AG09309 (cell line): ENCODE measurements around the gene RAPGEF2.
A peak's percentile ranks its signal among the peaks of the same experiment; 100 is the strongest.

Experiments
- DNase-seq: peaks from one replicate; pipeline ENCODE4 v3.0.0-alpha.2; 2010; ENCODE audit warnings: low read depth
- H3K4me3 ChIP-seq: 2 replicates; pipeline ENCODE4 v1.5.1; 2011; ENCODE audit warnings: mild to moderate bottlenecking, low read depth, low read length, moderate library complexity; ENCODE audit not compliant: control insufficient read depth
- CTCF ChIP-seq: IDR thresholded peaks from 2 replicates; pipeline ENCODE4 v1.5.1; 2011; ENCODE audit warnings: mild to moderate bottlenecking, low read depth, low read length, inconsistent platforms; ENCODE audit not compliant: insufficient read depth, control insufficient read depth; ENCODE audit errors: missing control alignments

The RAPGEF2 gene

GRCh38 chr4:159353422-159354116 is 250.7 kb downstream of the RAPGEF2 start:
- no peak overlapping the region for H3K4me3 ChIP-seq
- no peak for DNase-seq
- no peak for TF ChIP-seq CTCF

GRCh38 chr4:159355466-159355865 is 252.6 kb downstream of the RAPGEF2 start:
- DNase-seq: no peak
- TF ChIP-seq CTCF: no peak
- H3K4me3 ChIP-seq: no peak overlapping the region

- H3K4me3 ChIP-seq: no peak overlapping the region
- DNase-seq: no peak
- no peak for TF ChIP-seq CTCF
Measured at GRCh38 chr4:159357350-159357749, 254.5 kb downstream of the RAPGEF2 start.

- peak; percentile 62 for DNase-seq
- H3K4me3 ChIP-seq: no peak overlapping the region
- TF ChIP-seq CTCF: no peak
Measured at GRCh38 chr4:159358226-159358625, 255.3 kb downstream of the RAPGEF2 start.

GRCh38 chr4:159360549-159360948 is 257.7 kb downstream of the RAPGEF2 start:
- no peak for TF ChIP-seq CTCF
- DNase-seq: peak; percentile 87
- no peak overlapping the region for H3K4me3 ChIP-seq

- no peak for DNase-seq
- TF ChIP-seq CTCF: no peak
- no peak overlapping the region for H3K4me3 ChIP-seq
Measured at GRCh38 chr4:159363361-159363760, 260.5 kb downstream of the RAPGEF2 start.
